HepG2 (cell line): ENCODE results near the gene ATP10A. TPM values are rescaled to one million over a fixed set of nuclear protein-coding genes. Genes with fewer than 3 reads are reported as not detected.

Experiments used
- ATAC-seq: fragments of 200-7000 bp; cut with Tn5 transposase; 3 replicates; pipeline ENCODE4 v1.9.1; 2020; ENCODE audit warnings: mild to moderate bottlenecking, moderate library complexity
- BruUV-seq: library from RNA; stranded (reverse); fragments of 400-500 nt; replicated peaks from 2 replicates; lab custom pipeline; 2021; lab: Mats Ljungman, UMichigan
- CTCF ChIA-PET: fragments of 300-600 bp; formaldehyde crosslinking; extraction: SDS; loops from one replicate; lab custom pipeline; 2021; ENCODE audit warnings: low total read pairs, inconsistent platforms, low intra/inter-chr PET ratio; lab: Yijun Ruan, JAX
- POLR2A ChIA-PET: fragments of 350-600 bp; sonication (Branson Sonifier 250); formaldehyde crosslinking; loops from one replicate; lab custom pipeline; 2020; ENCODE audit warnings: antibody characterized with exemption, inconsistent platforms; lab: Yijun Ruan, JAX
- DNase-seq: peaks from one replicate; pipeline ENCODE4 v3.0.0-alpha.2; 2015; ENCODE audit warnings: low spot score
- FAIRE-seq: peaks from 3 replicates; lab custom pipeline; 2011; peaks lifted over from hg19 to GRCh38; lab: Jason Lieb, UNC
- H2AFZ ChIP-seq: one replicate; pipeline ENCODE4 v1.6.1; 2011; ENCODE audit warnings: low read length, inconsistent platforms
- H3K27ac ChIP-seq: fragments of 300-600 bp; 3 replicates; pipeline ENCODE4 v1.8.0; 2011; ENCODE audit warnings: mixed run types, mild to moderate bottlenecking, mixed read lengths, low read length, inconsistent platforms; ENCODE audit not compliant: insufficient read depth; ENCODE audit errors: extremely low read length
- H3K27me3 ChIP-seq, 2 experiments: fragments of 200-600 bp in 1 of 2; 2 replicates in 1 of 2; 3 replicates in 1 of 2; pipeline versions ENCODE4 v1.6.0 to v1.8.0; 2011; ENCODE audit warnings: low read length in 2 of 2, mild to moderate bottlenecking in 2 of 2, moderate library complexity in 2 of 2, inconsistent platforms in 1 of 2; ENCODE audit not compliant: insufficient read depth in 2 of 2, control insufficient read depth in 1 of 2
- H3K36me3 ChIP-seq, 2 experiments: fragments of 200-600 bp in 1 of 2; replicated peaks in 1 of 2; 2 replicates in 1 of 2; 3 replicates in 1 of 2; pipeline versions ENCODE4 v1.5.1 to v1.8.0; 2011; ENCODE audit warnings: low read length in 2 of 2, inconsistent platforms in 1 of 2; ENCODE audit not compliant: insufficient read depth in 2 of 2, control insufficient read depth in 1 of 2
- H3K4me1 ChIP-seq: 2 replicates; pipeline ENCODE4 v1.5.1; 2012; ENCODE audit warnings: low read length, inconsistent platforms; ENCODE audit not compliant: insufficient read depth
- H3K4me2 ChIP-seq: 2 replicates; pipeline ENCODE4 v1.6.0; 2011; ENCODE audit warnings: low read depth, low read length, inconsistent platforms
- H3K4me3 ChIP-seq, 3 experiments: fragments of 200-600 bp in 1 of 3; sonication (generic), shearing (Covaris generic) in 1 of 3; replicated peaks in 1 of 3; 2 replicates each; pipeline ENCODE4 v1.5.1; 2011 to 2016; ENCODE audit warnings: low read length in 3 of 3, inconsistent platforms in 2 of 3, low read depth in 2 of 3, mild to moderate bottlenecking in 2 of 3, control low read depth in 1 of 3, mixed read lengths in 1 of 3; ENCODE audit not compliant: insufficient read depth in 1 of 3
- H3K79me2 ChIP-seq: one replicate; pipeline ENCODE4 v1.6.1; 2011; ENCODE audit warnings: low read length, inconsistent platforms; ENCODE audit not compliant: insufficient read depth
- H3K9ac ChIP-seq: 2 replicates; pipeline ENCODE4 v1.6.0; 2011; ENCODE audit warnings: mild to moderate bottlenecking, low read depth, low read length, inconsistent platforms; ENCODE audit not compliant: insufficient read depth
- H3K9me3 ChIP-seq: 2 replicates; pipeline ENCODE4 v1.5.1; 2012; ENCODE audit warnings: mild to moderate bottlenecking, low read length
- H4K20me1 ChIP-seq: 2 replicates; pipeline ENCODE4 v1.6.0; 2011; ENCODE audit warnings: inconsistent platforms, mild to moderate bottlenecking, low read length, moderate library complexity; ENCODE audit not compliant: insufficient read depth
- KLF11 ChIP-seq: IDR thresholded peaks from 2 replicates; pipeline ENCODE4 v1.6.1; 2016; ENCODE audit warnings: missing compliant biosample characterization
- MAZ ChIP-seq, 2 experiments: sonication (generic) in 1 of 2; formaldehyde crosslinking in 1 of 2; IDR thresholded peaks; 2 replicates each; pipeline versions ENCODE4 v1.5.0 to v1.6.1; 2012 to 2020; ENCODE audit warnings: low read depth in 2 of 2, mild to moderate bottlenecking in 2 of 2, borderline replicate concordance in 1 of 2, improper control_type of control experiment in 1 of 2, low read length in 1 of 2, missing genetic modification reagents in 1 of 2, moderate library complexity in 1 of 2
- SMARCC2 ChIP-seq: fragments of 450-650 bp; IDR thresholded peaks from 2 replicates; pipeline ENCODE4 v1.6.1; 2017; ENCODE audit warnings: antibody characterized with exemption, mild to moderate bottlenecking
- ZHX2 ChIP-seq, 2 experiments: sonication (generic) in 1 of 2; formaldehyde crosslinking in 1 of 2; IDR thresholded peaks; 2 replicates each; pipeline versions ENCODE4 v1.6.1 to v1.9.0; 2014 to 2022; ENCODE audit warnings: antibody characterized with exemption in 1 of 2, borderline replicate concordance in 1 of 2, inconsistent platforms in 1 of 2, low read depth in 1 of 2, missing genetic modification reagents in 1 of 2
- ZNF18 ChIP-seq: sonication (generic); formaldehyde crosslinking; IDR thresholded peaks from 2 replicates; pipeline ENCODE4 v1.8.0; 2022; ENCODE audit warnings: mild to moderate bottlenecking, missing genetic modification reagents; ENCODE audit not compliant: insufficient replicate concordance
- ZNF451 ChIP-seq: sonication (generic); formaldehyde crosslinking; IDR thresholded peaks from 2 replicates; pipeline ENCODE4 v1.5.0; 2020; ENCODE audit warnings: mild to moderate bottlenecking, missing genetic modification reagents
- ZNF556 ChIP-seq: sonication (generic); formaldehyde crosslinking; IDR thresholded peaks from 2 replicates; pipeline ENCODE4 v1.4.0; 2020; ENCODE audit warnings: mild to moderate bottlenecking, missing genetic modification reagents, borderline replicate concordance
- ZNF652 ChIP-seq: IDR thresholded peaks from 2 replicates; pipeline ENCODE4 v1.6.1; 2016; ENCODE audit warnings: low read depth, borderline replicate concordance
- ZNF678 ChIP-seq: sonication (generic); formaldehyde crosslinking; IDR thresholded peaks from 2 replicates; pipeline ENCODE4 v1.4.0; 2020; ENCODE audit warnings: mild to moderate bottlenecking, missing genetic modification reagents
- ZNF883 ChIP-seq: sonication (generic); formaldehyde crosslinking; IDR thresholded peaks from 2 replicates; pipeline ENCODE4 v1.5.1; 2020; ENCODE audit warnings: mild to moderate bottlenecking, missing genetic modification reagents; ENCODE audit errors: not compliant biosample characterization
- WGBS: methylation state at CpG from one replicate; pipeline ENCODE4 v1.1.6; 2017; ENCODE audit warnings: low lambda C conversion rate; 5-methylcytosine and 5-hydroxymethylcytosine counted together
- in situ Hi-C: cut with HindIII; loops from 2 replicates; pipeline ENCODE4 v1.10.0; 2017; ENCODE audit warnings: low pct_unique_long_range_greater_than_20kb; ENCODE audit not compliant: extremely low pct_ligation_motif_present
- intact Hi-C: fragments of 100-400 bp; cut with micrococcal nuclease; formaldehyde crosslinking; loops from one replicate; pipeline ENCODE4 v1.10.0; 2022; ENCODE audit not compliant: unreplicated experiment
- polyA plus RNA-seq, 8 experiments: library from polyadenylated mRNA; depleted of rRNA in 3 of 8; stranded (reverse) in 7 of 8; unstranded in 1 of 8; fragments of >200 nt; fragmentation: Illumina TruSeq in 4 of 8; extraction: Trizol in 4 of 8; gene quantifications; 2 replicates each; pipeline versions ENCODE4 v1.2.1 to v1.2.3, GENCODE V29; 2011 to 2016; ENCODE audit warnings: low read depth in 4 of 8, missing spikeins in 1 of 8, mixed read lengths in 1 of 8; ENCODE audit not compliant: insufficient read depth in 1 of 8
- total RNA-seq, 5 experiments: library from RNA; depleted of rRNA; stranded (reverse); fragments of >200 nt; fragmentation: Illumina TruSeq; extraction: Trizol; gene quantifications; 2 replicates each; pipeline ENCODE4 v1.2.3, GENCODE V29; 2016; ENCODE audit warnings: low read depth in 1 of 5

ATP10A gene
- total and polyA plus RNA-seq, 2 of the 13 experiments (the other 11 are each of a cell fraction or from before 2014, with no cell fraction given), result 0.58 to 4.2 TPM

- CTCF ChIA-PET, result no interaction called here
- DNase-seq (no peak), ATAC-seq (no peak), FAIRE-seq (no peak)
- in situ Hi-C loops, result no loop called here
- Histone ChIP-seq H3K4me3 (no peak overlapping the region), H3K27ac (no peak overlapping the region), H3K4me2 (no peak overlapping the region), H3K36me3 (no peaks in the 10 kb centered on the region), H3K9ac (no peak overlapping the region), H3K4me1 (no peaks in the 10 kb centered on the region), H3K79me2 (no peaks in the 10 kb centered on the region), H3K27me3 (no peaks in the 10 kb centered on the region; a peak in 1 of 5 replicates), H3K9me3 (no peaks in the 10 kb centered on the region), H4K20me1 (no peaks in the 10 kb centered on the region), H2AFZ (no peak overlapping the region)
- intact Hi-C loops, result no loop called here
- POLR2A ChIA-PET, result no interaction called here
- BruUV-seq, result no TSS peak
- TF ChIP-seq KLF11 (no peak), ZNF678 (CRISPR knock-in tag) (no peak), ZNF451 (CRISPR knock-in tag) (no peak), ZNF883 (CRISPR knock-in tag) (no peak), ZNF652 (CRISPR knock-in tag) (no peak), ZHX2 (IDR thresholded peaks at IDR 0.05; ENCODE audit: low read depth) (no peak), ZHX2 (CRISPR knock-in tag; IDR thresholded peaks at IDR 0.05; ENCODE audit: borderline replicate concordance) (no peak), MAZ (IDR thresholded peaks at IDR 0.05; ENCODE audit: borderline replicate concordance, low read depth, low read length) (no peak), MAZ (CRISPR knock-in tag; IDR thresholded peaks at IDR 0.05; ENCODE audit: low read depth) (no peak), SMARCC2 (no peak), ZNF556 (CRISPR knock-in tag) (no peak), ZNF18 (CRISPR knock-in tag) (no peak)
- 36% methylated on average over 14 of the region's 14 CpGs for WGBS
Measured at GRCh38 chr15:25655207-25655948, 207.7 kb downstream of the ATP10A start.
